GM18519 (cell line): ENCODE measurements around the gene CRYGN.

Source experiments
- ATAC-seq: cut with Tn5 transposase; IDR thresholded peaks from one replicate; pipeline ENCODE4 v1.9.1; 2021; ENCODE audit warnings: mild to moderate bottlenecking, moderate library complexity; ENCODE audit not compliant: unreplicated experiment, low FRiP score

CRYGN gene

GRCh38 chr7:151382079-151382885 is 57.7 kb downstream of the CRYGN start:
- no peak for ATAC-seq

GRCh38 chr7:151381348-151382078 is 58.4 kb downstream of the CRYGN start:
- no peak for ATAC-seq

GRCh38 chr7:151381098-151381347 is 58.9 kb downstream of the CRYGN start:
- ATAC-seq: no peak

GRCh38 chr7:151380199-151381097 is 59.5 kb downstream of the CRYGN start:
- no peak for ATAC-seq

- no peak for ATAC-seq
Observed at GRCh38 chr7:151379534-151380198, 60.3 kb downstream of the CRYGN start.

GRCh38 chr7:151379193-151379520 is 60.8 kb downstream of the CRYGN start:
- no peak for ATAC-seq
